Urothelium cell line (cell line): Measurements from ENCODE around the gene SLC2A9.
A peak's percentile ranks its signal among the peaks of the same experiment; 100 is the strongest.
"Not testable (repeated sequence)": the region's sequence is repeated elsewhere in the genome, so short reads cannot be mapped to it uniquely, and the experiment has no call there.

Experiments used
- DNase-seq: peaks from one replicate; pipeline ENCODE4 v3.0.0; 2011; ENCODE audit warnings: low spot score, mixed read lengths
- FAIRE-seq: peaks from 2 replicates; lab custom pipeline; 2011; peaks lifted over from hg19 to GRCh38; lab: Jason Lieb, UNC

Gene SLC2A9

DNA sequence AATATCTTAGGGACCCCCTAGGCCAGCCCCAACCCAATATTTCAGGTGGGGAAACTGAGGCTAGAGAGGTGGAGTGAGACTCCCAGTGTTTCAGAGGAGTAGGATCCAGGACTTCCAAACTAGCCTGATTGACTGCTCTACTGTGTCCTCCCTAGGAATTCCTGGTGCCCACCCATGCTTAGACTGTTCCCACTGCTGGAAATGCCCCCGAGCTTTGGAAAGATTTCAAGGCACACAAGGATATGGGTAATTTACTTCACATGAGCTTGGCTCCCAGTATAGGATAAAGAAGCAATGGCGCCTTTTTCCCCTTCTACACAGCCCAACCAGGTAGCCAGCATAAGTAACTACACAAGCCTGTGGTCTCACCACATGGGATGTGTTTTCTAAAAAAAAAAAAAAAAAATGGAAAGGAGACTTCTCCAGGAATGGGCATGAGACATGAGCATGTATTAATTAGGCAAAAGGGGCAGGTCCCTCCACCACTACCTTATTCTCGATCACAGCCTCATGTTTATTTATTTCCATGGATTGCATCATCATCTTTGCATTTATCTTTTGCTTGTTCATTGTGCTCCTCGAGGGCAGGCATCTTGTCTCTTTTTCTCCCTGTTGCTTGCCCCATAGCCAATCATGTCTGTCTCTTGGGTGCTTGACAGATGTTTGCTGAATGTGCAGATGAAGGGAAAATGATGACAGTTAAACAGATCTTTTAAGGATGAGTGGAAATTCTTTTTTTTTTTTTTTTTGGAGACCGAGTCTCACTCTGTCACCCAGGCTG lies 173.1 kb downstream of the SLC2A9 start:
- DNase-seq (no peak), FAIRE-seq (no peak)

DNA sequence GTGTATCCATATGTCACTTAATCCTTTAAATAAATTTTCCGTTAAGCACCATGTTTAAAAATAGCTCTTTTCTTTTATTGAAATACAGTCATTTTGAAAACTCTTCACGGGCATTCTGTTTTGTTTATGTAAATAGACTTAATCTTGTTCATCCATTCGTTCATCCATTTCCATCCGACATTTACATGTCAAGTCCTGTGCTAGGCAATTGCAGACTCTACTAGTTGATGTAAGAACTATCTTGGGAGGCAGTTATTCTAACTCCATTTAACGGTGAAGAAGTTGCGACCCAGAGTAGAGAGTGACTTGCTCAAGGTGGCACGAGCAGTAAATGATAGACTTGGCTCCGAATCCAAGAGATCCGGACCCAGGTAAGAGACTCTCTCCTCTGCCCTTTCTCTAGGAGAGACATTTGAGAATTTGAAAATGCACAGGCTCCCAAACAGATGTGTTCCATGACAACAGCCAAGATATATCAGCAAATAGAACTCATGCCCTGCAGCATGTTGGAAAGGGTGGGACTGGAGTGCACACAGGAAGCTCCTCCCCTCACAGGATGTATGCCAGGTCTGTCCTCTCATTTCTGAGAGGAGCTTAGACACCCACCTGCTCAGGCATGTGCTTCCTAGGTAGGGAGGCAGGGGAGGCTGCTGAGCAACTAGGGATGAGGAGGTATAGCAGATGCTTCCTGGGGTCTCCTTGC lies 175.4 kb downstream of the SLC2A9 start:
- DNase-seq, result no peak
- no peak for FAIRE-seq

DNA sequence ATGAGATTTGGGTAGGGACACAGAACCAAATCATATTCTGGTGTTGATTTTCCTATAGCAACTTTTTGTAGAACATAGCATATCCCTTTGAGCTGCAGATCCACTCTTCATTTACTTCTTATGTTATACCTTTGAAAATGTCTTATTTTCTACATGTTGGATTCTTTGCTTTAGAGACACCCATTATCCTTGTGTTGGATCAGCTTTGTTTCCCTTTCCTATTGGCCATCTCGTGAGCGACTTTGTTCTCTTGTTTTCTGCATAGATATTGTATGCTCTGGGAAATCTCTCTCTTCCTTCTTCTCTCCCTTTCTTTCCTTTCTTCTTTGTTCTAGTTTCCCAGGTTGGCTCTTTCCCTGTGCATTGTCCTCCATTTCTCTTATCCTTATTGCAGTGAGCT lies 180.2 kb downstream of the SLC2A9 start:
- FAIRE-seq (no peak), DNase-seq (no peak)

DNA sequence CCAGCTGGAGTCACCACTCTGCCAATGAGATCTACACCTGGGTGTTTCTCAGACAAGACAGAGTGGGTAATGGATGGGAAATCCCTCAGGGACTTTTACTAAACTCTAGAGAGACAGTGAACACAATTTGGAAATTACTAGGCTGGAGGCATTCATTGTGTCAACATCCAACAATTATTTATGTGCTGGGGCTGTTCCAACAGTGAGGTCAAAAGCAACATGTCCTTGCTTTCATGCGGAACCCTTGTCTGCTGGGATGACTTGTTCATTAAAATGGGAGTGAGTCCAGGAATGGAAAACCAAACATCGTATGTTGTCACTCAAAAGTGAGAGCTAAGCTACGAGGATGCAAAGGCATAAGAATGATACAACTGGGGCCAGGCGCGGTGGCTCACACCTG lies 185.9 kb downstream of the SLC2A9 start:
- DNase-seq (no peak), FAIRE-seq (no peak)

DNA sequence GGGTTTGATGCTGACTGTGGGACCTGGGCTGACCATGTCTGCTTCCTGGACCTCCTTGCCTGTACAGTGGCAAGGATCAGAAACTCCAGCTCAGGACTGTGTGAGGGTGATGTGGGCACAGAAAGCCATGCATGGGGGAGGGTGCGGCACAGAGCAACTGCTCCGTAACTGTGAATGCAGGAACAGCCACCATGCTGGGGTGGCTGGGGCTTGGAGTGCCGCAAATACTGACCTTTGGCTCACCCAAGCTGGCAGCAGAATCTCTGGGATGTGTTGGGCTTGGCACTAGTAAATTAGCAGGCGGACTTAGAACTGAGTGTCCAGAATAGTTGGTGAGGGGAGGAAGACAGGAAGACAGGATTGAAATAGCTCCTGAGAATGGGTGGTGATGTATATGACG lies 187.9 kb downstream of the SLC2A9 start:
- no peak for FAIRE-seq
- DNase-seq, result no peak

DNA sequence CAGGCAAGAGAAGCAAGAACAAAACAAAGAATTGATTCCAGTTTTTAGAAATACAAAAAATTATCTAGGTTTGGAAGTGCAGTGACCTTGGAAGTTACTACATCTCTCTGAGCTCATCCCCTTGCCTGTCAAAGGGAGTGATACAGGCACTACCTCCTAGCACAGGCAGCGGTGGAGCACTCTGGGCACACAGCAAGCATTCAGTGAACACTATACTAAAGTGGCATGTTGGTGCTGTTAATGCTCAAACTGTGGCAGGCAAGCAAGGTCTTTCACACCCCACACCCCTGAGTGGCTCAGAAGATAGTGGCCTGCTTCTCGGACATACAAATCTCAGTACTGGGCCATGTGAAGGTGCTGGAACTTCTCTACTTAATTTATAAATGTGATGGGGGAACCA lies 188.7 kb downstream of the SLC2A9 start:
- FAIRE-seq (no peak), DNase-seq (no peak)

DNA sequence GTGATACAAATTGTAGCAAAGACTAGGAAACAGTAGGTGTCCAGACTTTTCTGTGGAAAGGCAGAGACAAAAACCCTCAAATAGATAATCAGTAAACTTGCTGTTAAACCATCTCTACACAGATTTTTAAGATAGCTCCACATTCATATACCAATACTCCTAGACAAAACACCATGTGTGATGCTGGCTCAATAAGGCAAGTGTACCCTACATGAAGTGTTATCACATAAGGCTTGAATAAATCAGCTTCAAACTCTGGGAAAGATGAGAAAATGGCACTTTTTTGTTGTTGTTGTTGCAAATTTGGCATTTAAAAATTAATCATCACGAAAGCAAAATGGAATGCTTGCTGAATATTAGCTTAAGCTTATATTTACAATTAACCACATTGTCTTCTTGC lies 194.7 kb downstream of the SLC2A9 start:
- FAIRE-seq, result no peak
- DNase-seq, result no peak

DNA sequence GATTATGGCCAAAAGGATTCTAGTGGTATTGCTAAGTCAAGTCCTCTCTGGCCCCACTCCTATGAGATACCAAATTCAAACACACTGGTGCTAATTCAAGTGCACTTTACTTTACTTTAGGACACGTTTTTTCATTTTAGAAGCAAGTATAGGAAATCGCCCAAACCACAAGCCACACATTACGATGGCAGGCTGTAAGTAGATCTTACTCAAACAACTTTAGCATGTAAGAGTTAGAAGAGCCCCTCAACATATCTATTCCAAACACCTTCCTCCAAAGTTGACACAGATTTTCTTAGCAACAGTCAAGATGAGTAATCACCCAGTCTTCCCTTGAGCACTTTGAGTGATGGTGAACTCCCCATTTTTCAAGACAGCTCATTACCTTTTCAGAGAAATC lies 196.2 kb downstream of the SLC2A9 start:
- FAIRE-seq (no peak), DNase-seq (no peak)

DNA sequence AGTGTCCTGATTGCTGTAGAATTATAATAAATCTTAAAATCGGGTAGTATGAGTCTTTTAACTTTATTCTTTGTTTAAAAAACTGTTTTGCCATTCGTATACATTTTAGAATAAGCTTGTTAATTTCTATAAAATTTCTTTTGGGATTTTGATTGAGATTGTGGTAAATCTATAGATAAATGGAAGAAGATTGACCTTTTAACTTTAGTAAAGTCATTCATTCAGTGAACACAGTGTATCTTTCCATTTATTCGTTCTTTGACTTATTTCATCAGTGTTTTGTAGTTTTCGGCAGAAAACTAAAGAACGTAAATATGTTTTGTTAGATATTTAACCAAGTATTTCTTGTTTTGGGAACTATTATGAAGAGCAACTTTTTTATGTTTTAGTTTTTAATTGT lies 201.0 kb downstream of the SLC2A9 start:
- DNase-seq (no peak), FAIRE-seq (no peak)

DNA sequence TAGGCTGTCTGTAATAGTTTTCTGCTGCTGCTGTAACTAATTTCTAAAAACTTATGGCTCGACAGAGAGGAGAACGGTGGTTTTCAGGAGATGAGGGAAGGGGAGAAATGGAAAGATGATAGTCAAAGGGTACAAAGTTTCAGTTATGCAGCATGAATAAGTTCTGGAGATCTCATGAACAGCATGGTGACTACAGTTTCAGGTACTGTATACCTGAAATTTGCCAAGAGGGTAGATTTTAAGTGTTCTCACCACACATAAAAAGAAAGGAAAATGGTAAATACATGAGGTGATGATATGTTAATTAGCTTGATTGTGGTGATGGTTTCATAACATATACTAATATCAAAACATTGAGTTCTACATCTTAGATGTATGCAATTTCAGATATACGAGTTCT lies 205.0 kb downstream of the SLC2A9 start:
- DNase-seq (no peak), FAIRE-seq (no peak)

DNA sequence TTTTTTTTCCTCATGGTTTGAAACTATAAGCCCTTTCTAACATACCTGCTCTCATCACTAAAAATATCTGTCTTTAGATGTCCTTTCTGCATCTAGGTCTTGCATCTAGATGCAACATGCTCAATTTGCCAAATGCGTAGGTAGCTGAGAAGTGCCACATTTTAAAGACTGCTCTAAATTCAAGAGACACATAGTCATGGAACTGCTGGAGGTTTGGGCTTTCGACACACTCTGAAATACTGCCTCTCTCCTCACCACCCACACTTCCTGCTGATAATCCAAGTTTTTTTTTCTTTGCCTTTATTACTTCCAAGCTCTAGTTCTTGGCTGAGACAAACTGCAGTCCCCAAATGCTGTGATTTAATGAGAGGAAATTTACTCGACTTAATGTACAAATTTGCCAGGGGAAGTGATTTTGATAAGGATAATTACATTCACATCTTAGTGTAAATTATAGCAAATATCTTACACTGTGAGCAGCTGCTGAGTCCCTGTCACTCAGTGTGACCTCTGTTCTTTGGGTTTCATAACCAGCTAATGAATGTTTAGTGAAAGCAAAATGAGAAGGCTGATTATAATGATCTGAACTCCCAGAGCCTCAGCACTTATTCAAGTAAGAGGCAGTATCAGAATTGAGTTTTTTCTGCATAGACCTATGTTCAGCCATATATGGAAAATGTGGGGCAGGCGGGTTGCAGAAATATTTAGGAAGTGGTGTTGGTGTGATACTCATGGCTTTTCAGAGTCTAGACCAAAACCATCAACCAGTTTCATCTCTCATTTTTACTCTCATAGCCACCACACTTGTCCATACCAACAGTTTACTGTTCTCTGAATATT lies 208.6 kb downstream of the SLC2A9 start:
- FAIRE-seq (no peak), DNase-seq (no peak)

DNA sequence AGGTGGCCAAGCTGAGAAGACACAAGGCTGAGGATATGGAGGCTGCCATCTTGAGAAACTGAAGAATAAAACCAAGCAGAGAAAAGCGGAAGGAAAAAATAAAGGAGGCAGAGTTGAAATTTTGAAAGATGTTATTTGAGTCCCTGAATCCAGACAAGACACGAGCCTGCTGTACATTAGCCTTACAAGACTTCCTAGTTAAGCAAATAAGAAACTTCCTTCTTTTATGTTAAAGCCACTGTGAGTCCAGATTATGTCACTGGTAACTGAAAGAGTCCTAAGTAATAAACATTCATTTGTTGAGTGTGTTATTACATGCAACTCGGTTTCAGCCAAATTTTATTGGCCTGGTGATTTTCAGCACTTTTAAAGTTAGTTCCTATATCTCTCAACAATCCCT lies 209.5 kb downstream of the SLC2A9 start:
- DNase-seq (no peak), FAIRE-seq (no peak)

DNA sequence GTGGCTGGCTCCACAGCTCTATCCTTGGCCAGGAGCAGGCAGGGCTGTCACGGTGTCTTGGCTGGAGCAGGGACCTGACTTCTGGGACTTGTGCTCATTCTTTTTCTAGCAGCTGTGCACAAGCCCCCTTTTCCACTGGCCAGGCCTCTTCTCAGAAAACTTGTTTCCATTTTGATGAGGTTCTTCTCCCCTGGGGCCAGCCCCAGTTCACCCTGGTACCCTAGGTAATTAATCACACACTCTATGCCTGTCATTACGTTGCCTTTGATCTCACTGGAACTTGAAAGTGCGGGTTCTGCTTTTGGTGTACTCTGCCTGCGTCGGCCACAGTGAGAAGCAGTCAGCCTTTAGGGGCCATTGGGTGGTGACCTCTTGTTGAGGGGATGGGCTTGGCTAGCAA lies 213.2 kb downstream of the SLC2A9 start:
- FAIRE-seq, result no peak
- DNase-seq, result no peak

DNA sequence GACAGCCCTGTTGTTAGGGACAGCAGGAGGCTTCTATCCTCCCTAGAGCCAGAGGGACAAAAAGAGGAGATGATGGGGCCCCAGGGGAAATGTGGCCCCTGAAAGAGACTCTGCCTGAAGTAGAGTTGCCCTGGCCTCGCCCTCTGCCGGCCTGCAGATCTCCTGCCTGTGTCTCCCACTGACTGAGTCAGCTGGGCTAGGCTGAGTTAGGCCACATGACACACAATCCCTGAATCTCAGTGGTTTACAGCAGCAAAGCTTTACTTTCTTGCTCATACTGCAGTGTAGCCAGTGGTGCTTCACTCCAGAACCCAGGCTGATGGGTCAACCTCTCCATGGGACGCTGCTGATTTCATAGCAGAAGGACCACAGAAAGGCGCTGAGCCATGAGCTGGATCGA lies 216.4 kb downstream of the SLC2A9 start:
- DNase-seq (no peak), FAIRE-seq (no peak)

DNA sequence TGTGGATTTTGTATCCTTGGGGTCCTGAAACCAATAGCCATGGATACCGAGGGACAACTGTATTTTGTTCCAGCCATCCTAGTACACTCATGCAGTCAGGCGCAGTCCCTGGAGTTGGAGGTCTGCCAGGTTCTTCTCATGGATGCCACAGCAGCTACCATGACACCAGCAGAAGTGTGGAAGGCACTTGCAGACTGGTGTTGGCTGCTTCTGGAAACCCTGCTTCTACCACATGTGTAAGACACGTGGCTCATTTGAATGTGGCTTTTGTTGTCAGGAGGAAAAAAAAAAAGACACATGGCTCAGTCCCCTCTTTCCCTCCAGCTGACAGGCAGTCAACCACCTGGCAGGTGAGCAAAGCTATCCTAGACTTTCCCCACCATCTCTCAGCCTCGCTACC lies 220.4 kb downstream of the SLC2A9 start:
- no peak for DNase-seq
- FAIRE-seq, result no peak

DNA sequence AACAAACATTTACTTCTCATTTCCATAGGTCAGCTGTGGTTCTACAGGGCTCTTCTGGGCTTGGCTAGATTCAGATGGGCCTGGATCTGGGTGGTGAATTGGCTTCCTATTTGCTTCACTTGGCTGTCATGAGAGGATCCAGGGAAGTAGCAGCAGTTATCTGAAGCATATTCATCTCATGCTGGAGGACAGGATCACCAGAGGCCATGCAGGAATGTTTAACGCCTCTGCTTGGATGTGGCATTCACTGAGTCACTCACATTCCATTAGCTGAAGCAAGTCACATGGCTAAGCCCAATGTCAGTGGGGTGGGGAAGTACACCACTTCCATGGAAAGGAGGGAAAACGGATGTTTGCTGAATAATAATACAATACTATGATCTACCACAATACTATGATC lies 224.7 kb downstream of the SLC2A9 start:
- DNase-seq, FAIRE-seq: not testable (repeated sequence)

DNA sequence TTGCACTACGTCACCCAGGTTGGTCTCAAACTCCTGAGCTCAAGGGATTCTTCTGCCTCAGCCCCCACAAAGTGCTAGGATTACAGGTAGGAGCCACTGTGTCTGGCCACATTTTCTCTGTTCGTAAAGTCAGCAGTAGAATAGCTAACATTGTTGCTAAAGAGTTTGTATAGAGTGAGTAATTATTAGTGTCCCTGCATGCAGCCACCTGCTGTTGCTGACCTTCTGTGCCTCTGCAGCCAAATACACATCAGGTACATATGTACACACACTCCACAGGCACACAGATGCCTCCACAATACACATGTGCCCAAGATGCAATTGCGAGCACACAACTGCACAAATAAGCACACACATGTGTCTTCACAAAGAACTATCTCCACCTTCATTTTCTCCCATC lies 228.9 kb downstream of the SLC2A9 start:
- DNase-seq (no peak), FAIRE-seq (no peak)

DNA sequence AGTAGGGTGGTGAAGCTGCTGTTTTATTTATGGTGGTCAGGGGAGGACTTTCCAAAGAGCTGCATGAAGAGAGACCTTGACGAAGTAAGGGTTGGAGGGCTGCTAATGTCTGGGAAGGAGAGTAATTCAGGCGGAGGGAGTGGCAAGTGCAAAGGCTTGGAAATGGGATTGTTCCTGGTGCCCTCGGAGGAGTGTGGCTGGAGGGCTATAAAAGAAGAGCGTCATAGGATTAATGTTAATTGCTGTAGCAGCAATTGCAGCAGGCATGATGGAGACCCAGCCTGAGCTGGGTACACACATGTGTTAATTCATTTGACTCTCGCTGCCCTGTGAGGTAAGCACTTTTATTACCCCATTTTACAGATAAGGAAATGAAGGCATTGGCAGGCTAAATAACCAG lies 235.4 kb downstream of the SLC2A9 start:
- DNase-seq, FAIRE-seq: not testable (repeated sequence)

DNA sequence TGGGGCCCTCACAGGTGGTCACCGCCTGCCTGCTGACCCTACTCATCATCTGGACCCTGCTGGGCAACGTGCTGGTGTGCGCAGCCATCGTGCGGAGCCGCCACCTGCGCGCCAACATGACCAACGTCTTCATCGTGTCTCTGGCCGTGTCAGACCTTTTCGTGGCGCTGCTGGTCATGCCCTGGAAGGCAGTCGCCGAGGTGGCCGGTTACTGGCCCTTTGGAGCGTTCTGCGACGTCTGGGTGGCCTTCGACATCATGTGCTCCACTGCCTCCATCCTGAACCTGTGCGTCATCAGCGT lies 239.2 kb downstream of the SLC2A9 start:
- FAIRE-seq, result no peak
- DNase-seq, result no peak

DNA sequence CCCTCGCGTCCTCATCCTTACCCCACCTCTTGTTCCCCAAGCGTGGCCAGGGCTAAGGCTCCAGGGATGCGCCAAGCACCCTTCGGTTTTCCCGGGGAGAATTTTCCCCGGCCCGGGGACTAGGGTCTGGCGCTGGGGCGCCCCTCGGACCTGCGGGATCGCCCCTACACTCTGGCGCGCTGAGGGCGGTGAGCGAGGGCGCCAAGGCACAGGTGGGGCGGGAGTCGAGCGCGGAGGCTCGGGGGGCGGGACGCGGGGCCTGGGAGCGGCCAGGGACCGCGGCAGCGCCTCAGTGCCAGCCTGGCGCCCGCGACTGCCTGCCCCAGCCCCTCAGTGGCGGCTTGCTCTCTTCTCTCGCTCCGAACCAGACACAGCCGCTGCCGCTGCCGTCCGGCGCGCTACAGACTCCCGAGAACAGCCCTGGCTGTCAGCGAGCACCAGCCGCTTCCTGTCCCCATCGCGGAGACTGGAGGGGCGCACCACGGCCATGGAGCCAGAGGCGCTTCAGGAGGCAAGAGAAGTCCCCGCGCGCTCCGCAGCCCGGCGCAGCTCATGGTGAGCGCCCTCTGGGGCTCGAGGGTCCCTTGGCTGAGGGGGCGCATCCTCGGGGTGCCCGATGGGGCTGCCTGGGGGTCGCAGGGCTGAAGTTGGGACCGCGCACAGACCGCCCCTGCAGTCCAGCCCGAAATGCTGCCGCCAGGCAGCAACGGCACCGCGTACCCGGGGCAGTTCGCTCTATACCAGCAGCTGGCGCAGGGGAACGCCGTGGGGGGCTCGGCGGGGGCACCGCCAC lies 239.8 kb downstream of the SLC2A9 start, which contains the start of gene DRD5:
Gene DRD5, plus strand, starts transcription at position 292 of the 793 bp plus-strand sequence. Its CDS starts 396 bp downstream, at position 688.
- no peak for FAIRE-seq

More for the DNA sequence above, 239.8 kb downstream of the SLC2A9 start, which contains the start of gene DRD5:
- peak; percentile 6 for DNase-seq
